ENCODE results near the gene ETV1. TPM values are rescaled to one million over a fixed set of nuclear protein-coding genes. Genes with fewer than 3 reads are reported as not detected.

The ETV1 gene

Small RNA genes within 50 kb of the gene (small RNA-seq; reads per million reads assigned to genes)
- not detected for gene RF00019 (ENCODE audit: insufficient read depth)

Measured in mesendoderm (in vitro differentiated cells).